ENCODE data around the gene SLC37A3.
A peak's percentile ranks its signal among the peaks of the same experiment; 100 is the strongest.

Gene SLC37A3

DNA sequence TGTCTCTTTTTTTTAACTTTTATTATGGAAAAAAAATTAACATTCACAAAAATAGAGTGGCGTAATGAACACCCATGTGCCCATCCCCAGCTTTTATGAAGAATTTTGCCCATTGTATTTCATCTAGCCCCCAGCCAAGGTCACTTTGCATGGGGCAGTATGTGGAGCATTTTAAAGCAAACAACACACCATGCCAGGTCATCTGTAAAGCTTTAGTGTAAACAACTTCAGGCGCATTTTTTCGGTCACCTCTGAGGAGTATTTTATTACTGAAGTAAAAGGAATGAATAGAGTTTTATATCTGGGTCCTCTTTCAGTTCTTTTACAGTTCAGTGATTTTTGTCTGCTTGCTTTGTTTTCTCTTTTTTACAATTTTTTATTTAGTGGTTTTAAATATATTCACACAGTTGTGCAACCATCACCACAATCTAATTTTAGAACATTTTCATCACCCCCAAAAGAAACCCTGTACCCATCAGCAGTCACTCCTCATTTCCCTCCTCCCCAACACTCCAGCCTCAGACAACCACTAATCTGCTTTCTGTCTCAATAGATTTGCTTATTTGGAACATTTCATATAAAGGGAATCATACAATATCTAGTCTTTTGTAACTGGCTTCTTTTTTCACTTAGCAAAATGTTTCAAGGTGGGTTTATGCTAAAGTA is 87.9 kb downstream of the SLC37A3 start:
- DNase-seq = no peak

DNA sequence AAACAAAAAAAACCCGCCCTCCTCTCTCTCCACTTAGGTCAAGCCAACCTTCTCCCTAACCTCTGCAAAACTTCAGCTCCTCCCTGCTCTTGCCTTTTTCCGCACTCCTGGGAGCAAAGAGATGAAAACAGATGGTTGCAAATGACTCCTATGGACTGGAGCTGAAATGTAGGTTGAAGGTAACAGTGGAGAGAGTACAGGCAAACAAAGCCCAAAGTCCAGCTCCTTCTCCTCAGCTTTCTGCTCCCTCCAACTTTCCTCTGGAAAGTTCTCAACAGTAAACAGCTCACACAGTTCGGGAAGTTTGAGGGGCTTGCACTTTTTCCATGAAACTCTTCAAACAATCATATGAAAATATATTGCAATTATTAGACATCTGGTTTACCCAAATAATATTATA is 90.3 kb downstream of the SLC37A3 start:
- no peak for DNase-seq

- DNase-seq = peak; percentile 5
Observed at GRCh38 chr7:140304191-140304799, 94.0 kb downstream of the SLC37A3 start.

DNA sequence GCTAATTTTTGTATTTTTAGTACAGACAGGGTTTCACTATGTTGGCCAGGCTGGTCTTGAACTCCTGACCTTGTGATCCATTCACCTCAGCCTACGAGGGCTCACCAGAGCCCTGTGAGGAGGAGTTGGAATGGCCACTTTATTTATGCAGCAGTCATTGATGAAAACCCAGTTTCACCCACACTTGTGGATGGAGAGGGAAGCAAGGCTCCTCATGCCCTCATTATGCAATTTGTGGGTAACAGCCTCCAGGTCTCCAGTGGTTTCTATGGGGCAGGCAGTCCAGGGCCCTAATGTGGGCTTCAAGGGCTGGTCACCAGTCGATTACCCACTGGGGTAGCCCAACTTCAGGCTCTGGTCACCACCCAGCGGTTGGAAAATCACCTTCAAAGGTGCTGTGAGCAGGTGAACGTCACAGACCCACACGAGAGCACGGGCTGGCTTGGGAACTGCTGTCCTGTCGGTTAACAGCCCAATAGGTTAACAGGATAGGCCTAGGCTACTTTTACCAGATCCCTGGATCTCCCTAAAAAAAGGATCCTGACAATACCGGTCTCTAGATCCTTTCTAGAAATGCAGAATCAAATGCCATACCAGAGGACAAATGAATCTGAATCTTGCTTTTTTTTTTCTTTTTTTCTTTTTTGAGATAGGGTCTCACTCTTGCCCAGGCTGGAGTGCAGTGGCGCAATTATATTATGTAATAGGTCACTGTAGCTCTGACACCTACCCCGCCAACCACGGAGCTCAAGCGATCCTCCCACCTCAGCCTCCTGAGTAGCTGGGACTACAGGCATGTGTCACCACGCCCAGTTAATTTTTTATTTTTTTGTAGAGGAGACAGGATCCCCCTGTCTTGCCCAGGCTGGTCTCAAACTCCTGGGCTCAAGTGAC is 97.8 kb downstream of the SLC37A3 start:
- DNase-seq = no peak

- DNase-seq = no peak
Observed at GRCh38 chr7:140298213-140298612, 100.1 kb downstream of the SLC37A3 start.

DNA sequence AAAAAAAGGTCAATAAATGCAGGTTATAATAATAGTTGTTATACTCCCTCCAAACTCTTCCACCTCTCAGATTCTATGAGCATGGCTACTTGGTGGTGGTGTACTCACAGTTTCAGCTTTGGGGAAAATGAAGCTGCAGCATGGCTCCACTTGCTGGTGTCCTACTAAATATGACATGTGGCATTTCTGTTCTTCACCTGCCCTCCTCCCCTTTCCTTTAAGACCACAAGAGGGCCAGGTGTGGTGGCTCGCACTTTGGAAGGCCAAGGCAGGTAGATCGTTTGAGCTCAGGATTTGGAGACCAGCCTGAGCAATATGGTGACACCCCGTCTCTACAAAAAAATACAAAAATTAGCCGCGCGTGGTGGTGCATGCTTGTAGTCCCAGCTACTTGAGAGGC is 101.1 kb downstream of the SLC37A3 start:
- no peak for DNase-seq

DNA sequence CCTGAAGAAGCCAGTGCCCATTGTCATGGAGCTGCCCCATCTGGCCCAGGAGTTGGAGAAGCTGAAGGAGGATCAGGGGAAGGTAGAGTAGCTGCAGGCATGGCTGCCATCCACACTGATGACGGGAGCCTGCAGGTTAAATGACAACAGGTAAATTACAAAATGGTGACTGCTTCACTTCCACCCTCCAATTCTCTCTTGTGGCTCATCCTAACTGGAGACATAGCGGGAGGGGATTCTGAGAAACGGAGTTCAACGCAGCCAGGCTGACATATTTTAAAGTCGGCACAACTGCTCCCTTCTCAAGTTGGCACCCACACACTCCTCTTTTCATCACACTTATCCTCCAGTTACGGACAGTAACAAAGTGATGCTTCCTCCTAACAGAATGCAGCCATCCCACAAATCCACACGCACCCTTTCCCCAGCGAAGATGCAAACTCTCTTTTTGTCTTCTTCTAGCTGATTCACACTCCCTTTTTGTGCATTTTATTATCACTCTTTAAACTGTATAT is 103.0 kb downstream of the SLC37A3 start:
- no peak for DNase-seq

DNA sequence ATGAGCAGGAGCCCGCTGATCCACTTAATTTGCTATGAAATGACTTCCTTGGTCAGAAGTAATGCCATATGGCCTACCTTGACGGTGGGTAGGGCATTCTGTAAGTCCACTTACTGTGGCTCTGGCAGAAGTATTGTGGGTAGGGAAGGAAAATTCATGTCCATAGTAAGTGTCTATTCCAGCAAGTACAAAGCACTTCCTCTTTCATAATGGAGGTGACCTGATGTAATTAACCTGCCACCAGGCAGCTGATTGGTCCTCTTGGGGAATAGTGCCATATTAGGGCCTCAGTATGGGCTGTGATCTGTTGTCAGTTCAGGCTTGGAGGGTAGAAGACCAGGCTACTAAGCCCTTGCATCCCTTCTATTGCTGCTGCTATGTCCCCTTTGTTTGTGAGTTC is 103.9 kb downstream of the SLC37A3 start:
- peak; percentile 44 for DNase-seq

DNA sequence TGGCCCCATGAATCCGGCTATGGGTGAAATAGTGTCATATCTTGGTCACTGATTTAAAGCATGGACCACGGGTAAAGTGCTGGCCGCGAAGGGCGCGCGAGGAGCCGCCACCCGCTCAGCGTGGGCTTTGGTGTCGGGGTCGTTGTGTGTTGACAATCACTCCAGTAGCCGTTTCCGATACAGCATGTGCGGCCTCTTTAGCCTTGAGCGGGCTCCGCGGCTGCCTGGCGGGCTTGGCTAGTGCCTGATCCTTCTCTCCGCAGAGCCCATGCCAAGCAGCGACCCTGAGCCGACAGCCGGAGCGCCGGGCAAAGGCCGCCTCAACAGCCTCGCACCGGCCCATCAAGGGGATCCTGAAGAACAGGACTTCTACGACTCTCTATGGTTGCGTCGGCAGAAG is 105.9 kb downstream of the SLC37A3 start:
- no peak for DNase-seq

DNA sequence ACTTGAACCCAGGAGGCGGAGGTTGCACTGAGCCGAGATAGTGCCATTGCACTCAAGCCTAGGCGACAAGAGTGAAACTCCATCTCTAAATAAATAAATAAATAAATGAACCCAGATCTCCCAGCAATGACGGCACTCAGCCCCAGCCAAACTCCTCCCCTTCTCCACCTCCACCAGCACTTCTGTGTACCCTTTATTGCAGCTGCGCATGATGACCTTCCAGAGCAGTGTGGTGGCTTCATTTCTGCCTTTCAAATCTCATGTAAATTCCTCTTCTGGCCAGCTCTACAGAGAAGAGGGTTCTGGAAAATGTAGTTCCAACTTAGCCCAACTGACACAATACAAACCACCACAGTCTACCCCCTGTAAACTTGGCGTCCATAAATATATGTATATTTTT is 108.5 kb downstream of the SLC37A3 start:
- DNase-seq = no peak

- no peak for DNase-seq
Observed at GRCh38 chr7:140287988-140288387, 110.3 kb downstream of the SLC37A3 start.

DNA sequence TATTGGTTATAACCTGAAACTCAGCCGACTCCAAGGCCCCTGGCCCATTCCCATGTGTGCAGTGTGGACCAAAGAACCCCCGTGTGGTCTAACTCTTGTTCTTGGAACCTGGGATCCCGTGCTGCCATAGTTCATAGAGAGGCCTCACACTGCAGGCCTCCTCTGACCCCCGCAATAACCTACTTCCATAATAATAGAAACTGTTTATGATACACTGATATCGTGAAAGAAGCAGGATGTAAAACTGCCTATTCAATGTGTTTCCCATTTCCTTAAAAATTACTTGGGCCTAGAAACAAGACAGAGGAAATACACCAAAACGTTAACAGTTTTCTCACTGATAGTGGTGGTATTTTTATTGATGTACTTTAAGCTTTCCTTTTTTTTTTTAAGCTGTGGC is 112.4 kb downstream of the SLC37A3 start:
- no peak for DNase-seq

- no peak for DNase-seq
Observed at GRCh38 chr7:140284062-140284461, 114.3 kb downstream of the SLC37A3 start.

Data from OCI-M1 (cell line).